ENCODE measurements around the gene B3GAT1. TPM values are rescaled to one million over a fixed set of nuclear protein-coding genes. Genes with fewer than 3 reads are reported as not detected.

The B3GAT1 gene
- total RNA-seq, 1 experiment from 2014 or later = 0.45 TPM

DNA sequence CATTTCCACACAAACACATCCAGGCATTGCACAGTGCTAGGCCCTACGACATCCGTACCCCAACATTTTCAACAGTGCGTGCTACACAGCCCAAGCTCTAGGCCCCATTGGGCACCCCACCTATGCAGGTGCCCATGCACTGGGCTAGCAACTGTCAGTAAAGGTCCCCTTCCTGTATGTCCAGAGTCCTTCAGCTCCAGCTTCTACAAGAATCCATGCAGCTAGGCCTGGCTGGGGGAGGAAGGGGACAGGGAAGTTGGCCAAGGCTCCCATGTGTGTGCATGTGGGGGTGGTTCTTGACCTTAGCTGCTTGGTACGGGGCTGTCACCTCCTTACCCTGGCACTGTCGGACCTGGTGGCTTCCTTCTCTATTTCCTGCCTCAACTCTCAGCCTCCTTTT is 1.3 kb downstream of the B3GAT1 start:
- DNase-seq (ENCODE audit: low read depth) = no peak

DNA sequence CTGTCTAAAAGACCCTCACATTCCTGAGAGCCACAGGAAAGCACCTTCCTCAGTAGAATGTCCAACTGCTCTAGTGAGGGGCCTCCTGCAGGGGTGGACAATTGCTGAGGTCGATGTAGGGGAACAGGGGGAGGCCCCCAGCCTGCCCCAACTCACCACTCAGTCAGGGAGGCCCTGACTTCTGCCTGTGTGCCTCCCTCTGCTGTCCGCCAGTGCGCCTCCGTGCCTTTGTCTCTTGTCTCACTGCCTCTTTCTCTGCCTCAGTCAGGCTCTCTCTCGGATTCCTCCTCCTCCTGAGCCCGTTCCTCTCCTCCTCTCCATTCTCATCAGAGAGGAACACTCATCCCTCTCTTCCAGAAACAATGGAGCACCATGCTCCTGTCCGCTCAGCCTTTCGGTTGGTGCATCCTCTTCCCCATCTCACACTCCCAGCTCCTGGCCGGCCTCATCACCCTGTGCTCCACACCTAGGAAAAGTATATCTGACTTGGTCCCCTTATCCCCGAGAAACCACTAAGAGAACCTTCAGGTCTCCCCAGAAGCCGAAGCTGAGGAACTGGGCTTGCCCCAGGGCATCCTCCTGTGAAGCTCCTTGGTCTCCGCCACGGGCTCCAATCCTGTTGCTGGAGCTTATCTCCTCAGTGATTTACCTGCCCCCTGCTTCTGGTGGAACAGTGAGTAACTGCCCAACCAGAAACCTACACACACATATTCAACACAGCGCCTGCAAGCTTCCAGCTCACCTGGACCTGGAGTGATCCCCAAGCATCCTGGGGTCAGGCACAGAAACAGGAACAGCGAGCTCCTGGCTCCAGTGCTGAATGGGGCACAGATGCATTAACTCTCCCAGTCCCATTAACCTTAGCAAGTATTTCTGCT is 2.3 kb downstream of the B3GAT1 start:
- DNase-seq (ENCODE audit: low read depth) = no peak

DNA sequence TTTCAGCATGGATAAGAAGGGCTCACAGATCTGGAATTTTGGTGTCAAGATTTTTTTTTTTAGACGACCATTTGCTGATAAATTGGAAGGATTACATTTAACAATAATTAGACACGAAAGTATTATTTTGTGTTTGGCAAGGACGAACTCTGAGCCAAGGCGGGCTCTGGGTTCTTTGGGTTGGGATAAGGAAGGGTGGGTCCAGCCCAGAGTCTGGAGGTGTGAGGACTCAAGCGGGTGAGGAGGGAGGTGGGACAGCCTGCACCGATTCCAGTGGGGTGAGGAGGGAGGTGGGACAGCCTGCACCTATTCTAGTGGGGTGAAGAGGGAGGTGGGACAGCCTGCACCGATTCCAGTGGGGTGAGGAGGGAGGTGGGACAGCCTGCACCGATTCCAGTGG is 4.1 kb downstream of the B3GAT1 start:
- no peak for DNase-seq (ENCODE audit: low read depth)

DNA sequence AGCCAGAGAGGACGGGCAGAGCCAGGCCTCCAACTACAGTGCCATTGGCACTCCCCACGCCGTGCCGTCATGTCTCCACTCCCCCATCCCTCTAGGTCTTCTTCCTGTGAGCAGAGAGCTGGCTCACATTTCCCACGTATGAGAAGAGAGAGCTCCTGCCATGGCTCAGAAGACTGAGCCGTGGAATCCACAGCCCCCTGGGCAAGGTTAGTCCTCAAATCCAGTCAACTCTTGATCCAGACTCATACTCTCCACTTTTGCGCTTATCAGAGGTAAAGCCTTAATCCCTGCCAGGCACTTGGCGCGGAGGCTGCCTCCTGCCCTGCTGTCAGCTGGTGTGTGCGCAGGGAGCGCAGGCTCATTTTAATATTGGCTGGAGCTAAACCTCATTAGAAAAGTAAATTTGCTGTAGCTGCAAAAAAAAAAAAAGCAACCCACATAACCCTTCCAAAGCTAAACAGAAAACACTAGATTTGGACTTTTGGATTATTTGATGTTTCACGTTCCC is 4.7 kb downstream of the B3GAT1 start:
- no peak for DNase-seq (ENCODE audit: low read depth)

DNA sequence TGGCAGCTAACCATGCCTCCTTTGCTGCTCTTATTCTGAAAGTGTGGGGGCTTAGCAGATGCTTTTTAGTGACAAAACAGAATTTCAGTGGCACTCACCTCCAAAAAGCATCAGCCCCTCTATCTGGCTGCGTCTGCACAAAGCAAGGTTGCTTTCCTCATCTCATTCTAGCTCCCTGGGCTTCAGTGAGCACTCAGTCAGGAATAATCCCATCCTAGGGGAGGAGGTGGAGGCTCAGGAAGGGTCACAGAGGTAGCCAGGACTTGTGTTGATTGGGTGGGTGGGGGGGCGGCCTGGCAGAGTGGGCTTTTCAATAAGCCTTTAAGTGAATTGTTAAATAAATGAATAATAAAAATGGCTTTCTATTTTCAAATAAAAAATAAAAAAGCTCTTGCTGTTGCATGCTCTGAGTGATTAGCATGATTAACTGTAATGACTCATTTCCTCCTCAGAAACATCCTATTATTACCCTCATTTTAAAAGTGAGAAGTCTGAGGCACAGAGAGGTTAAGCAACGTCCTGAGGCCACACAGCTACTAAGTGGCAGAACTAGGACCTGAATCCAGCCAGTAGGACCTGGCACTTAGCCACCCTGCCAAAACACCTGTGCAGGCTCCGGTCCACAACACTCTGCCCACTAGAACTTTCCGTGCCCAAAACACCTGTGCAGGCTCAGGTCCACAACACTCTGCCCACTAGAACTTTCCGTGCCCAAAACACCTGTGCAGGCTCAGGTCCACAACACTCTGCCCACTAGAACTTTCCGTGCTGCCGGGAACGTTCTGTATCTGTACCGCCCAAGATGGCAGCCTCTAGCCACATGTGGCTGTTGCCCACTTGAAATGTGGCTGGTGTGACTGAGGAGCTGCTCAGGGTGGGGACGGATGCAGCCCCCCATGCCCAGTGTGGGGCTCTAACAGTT is 5.5 kb downstream of the B3GAT1 start:
- peak; percentile 23 for DNase-seq (ENCODE audit: low read depth)

DNA sequence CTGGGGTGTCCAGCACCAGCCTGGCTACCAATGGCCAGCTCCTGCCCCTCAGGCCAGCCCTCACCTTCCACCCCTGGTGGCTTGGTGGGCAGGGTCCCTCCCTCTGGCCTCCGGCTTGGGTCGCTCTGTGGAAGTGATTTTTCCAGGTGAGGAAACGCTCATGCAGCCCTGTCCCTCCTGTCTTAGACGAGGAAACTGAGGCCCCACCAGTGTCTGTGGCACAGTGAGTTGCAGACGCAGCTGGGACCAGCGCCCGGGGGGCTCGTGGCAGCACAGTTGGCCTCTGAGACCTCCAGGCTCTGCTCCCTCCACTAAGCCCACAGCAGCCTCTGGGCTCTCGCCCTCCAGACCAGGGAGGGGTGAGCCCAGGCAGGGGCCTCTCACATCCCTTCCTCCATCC is 6.2 kb downstream of the B3GAT1 start:
- no peak for DNase-seq (ENCODE audit: low read depth)

DNA sequence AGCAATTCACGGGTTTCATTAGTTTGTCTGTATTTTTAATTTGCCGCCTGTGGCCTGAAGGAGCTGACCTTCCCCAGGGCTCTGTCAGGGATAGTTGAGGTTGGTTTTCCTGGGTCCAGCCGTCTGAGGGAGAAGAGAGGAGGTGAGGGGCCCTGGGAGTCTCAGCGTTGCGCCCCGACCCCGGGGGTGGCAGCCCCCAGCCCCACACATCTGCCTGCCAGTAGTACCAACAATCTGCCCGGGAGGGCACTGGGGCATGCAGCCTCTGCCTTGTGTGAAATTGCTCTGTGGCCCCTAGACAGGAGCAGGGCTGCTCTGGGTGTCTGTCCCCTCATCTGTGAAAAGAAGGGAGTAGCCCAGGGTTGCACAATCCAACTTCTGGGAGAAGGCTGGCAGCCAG is 6.6 kb downstream of the B3GAT1 start:
- DNase-seq (ENCODE audit: low read depth) = no peak

DNA sequence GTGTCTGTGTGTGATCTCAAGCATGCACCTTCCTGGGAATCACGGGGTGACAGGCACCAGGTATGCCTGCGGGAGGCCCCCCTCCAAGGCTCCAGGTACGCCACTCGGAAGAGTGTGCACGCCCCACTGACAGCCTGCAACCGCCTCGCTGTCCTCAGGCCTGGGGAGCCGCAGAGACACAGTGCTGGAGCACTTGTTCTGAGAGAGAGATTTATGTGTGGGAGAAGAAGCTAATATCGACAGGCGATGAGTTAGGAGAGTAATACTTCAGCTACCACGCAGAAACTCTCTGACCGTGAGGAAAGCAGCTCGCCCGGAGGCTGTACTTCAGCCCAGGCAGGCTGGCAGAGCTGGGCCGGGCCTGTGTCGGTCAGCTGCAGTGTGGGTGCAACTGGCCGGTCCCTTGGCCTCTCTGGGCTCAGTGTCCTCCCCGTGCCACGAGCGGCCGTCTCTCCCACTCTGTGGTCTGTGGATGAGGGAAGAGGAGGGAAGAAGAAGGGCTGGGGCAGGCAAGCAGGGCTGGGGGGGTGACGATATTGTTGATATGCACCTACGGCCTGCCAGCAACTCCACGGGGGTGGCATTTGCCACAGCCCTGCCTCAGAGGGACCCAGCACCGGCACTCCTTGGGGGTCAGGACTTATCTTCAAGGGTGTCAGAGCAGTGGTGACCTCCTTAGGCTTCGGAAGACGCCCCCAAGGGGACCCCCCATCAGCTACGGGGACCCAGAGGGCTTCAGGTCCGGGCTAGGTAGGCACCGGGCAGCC is 7.3 kb downstream of the B3GAT1 start:
- no peak for DNase-seq (ENCODE audit: low read depth)

DNA sequence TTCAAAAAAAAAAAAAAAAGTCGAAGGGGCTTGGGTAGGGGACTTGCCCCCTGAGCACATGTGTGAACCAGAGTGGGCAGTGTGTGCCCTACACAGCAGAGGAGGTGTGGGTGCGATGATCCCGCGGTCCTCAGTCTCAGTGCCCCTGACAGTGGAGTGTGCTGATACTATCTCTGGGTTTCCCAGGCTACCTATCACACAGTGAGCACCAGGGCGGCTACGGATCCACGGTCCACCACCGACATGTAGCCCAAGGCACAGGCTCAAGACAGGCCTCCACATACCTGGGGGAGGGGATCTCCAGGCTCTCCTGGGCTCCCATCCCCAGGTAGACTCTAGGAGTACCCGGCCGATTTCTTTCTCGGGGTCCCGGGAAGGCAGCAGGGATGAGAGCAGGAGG is 9.1 kb downstream of the B3GAT1 start:
- DNase-seq (ENCODE audit: low read depth) = no peak

DNA sequence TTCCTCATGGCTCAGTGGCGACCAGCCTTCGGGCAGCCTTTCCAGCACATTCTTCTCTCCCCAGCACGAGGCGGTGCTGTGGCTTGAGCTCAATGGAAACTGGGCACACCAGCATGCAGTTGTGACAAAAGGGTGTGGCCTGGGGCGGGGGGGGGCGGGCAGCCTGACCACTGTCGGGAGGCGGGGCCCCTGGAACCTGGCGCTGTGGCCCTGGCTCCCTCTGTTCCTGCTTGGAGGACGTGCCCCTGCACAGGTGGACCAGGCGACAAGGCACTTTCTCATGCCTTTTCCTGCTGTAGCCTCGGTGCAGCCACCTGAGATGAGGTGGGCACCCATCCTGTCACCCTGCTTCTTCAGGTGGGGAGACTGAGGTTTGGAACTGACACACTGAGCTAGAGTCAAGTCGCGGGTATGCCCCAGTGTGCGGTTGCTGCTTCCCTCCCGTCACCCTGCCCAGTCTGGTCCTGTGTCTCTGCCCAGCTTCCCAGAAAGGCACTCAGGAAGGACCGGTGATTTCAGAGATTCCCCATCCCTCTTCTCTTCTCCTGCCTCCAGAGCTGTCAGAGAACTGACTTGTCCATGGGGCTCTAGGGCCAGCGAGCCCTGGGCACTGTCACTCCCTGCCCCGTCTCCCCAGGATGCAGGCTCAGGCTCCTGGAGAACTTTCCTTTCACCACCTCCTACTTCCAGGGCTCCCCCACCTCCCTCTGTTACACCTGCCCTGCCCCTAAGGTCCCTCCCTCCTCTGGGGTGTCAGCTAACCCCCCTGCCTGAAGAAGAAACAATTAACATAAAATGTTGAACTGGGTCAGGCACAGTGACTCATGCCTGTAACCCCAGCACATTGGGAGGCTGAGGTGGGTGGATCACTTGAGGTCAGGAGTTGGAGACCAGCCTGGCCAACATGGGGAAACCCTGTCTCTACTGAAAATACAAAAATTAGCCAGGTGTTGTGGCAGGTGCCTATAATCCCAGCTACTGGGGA is 9.9 kb downstream of the B3GAT1 start:
- no peak for DNase-seq (ENCODE audit: low read depth)

DNA sequence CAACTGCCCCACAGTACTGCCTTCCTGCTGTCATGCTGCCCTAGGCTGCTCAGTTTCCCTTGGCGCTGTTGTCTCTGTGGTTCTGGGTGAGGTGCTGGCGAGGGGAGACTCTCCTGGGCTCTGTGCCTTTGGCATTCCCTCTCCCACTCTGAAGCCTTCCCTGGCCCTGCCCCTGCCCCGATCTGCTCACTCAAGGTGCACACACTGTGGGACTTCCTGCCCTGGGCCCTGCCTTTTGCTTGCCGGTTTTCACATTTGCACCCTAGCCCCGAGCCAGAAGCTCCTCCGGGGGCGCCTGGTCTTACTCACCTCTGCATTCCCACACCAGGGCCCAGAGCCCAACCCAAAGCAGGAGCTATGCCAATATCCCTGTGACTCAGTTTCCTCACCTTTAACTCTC is 12.0 kb downstream of the B3GAT1 start:
- no peak for DNase-seq (ENCODE audit: low read depth)

DNA sequence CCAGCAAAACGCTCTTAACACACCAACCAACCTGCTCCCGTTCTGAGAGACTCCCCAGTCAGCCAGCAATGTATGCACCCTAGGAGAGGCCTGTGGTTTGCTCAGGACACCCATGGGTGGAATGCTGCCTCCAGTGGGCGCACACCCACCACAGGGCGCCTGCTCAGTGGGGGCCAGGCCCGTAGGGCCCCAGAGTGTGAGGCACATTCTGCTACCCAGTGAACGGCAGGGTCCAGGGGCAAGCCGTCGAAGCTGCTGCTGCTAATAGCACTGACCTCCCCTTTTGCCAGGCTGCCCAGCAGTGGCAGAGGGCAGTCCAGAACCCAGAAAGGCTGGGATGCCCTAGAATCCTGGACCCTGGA is 12.8 kb downstream of the B3GAT1 start:
- DNase-seq (ENCODE audit: low read depth) = no peak

DNA sequence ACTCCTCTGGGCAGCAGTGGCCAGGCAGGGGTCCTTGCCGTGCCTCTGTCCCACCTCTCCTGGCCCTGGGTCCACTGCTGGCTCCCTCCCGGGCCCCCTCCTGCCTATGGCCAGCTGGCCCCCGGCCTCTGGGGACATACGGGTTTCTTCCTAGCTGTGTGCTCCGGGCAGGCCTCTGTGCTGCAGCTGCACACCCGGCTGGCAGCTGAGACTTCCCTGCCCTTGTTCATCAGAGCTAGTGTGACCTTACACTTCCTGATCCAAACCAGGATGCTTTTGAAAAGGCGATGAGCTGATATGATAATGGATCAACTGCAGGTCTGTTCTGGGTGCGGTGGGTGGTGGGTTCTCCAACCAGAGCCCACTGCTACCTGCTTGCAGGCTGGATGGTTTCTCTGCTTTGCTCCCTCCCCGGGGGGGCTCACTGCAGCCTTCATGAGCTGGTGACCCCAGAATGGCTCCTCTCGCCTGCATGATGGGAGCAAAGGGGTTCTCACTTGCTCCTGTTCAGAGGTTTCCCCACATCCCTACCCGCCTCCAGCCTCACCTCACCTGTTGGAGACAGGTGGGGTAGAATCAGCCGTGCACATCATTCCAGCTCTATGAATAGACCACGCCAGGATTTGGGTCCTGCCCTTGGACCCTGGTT is 13.3 kb downstream of the B3GAT1 start:
- DNase-seq (ENCODE audit: low read depth) = no peak

DNA sequence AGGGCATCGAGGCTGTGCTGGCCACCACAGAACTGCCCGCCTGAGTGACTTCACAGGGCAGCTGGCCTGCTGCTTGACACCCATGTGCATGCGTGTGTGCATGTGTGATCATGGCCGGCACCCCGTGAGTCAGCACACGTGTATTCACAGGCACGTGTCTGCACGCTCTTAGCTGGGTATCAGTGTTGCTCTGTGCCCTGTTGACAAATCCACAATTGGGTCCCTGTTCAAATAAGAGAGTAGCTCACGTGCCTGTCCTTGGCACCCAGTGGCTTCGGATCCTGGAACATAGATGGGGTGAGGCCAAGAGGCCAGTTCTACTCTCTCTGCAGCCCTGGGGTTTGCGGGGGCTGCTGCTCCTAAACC is 14.0 kb downstream of the B3GAT1 start:
- DNase-seq (ENCODE audit: low read depth) = peak; percentile 23

DNA sequence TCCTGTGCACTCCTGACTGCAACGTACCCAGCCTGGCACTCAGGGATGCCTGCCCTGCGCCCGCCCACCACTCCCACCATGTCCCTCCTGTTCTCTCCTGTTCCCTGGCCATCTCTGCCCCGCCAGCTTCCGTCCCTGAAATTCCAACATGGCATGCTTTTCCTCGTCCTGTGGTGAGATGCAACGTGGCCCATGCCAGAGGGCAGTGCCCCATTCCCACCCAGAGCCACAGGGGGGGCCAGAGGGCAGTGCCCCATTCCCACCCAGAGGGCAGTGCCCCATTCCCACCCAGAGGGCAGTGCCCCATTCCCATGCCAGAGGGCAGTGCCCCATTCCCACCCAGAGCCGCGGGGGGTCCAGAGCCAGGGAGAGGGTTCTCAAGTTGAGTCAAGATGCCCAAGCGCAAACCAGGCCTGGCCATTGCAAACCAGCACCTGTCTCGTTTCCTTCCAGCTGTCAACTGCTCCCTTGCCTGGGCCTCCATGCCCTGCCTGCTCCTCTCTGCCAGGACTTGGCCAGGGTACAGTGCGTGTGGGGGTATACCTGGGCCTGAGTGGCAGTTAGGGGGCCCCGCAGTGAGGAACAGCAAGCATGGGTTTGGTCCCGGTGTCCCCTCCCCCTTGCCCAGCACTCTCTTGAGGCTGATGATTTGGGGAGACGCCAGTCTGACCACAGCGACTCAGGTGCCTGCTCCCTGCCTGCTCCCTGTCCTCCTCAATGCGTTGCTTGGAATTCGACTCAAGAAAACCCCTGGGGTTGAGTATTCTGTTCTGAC is 14.6 kb downstream of the B3GAT1 start:
- no peak for DNase-seq (ENCODE audit: low read depth)

DNA sequence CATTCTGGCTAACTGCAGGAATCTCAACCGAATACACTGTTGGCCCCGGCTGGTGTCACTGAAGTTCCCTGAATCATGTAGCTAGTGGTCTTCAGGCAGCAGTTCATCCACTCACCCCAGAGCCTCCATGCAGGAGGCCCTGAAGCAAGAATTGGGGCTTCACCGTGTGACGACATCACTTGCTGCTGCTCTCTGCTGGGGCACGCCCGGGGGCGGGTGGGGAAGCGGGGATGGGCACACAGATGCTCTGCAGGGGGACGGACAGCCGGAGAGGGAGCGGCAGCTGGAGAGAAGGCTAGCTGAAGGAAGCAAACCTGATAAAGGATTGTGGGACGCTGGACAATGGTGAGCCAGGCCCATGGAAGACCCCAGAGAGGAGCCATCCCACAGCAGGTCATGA is 17.0 kb downstream of the B3GAT1 start:
- DNase-seq (ENCODE audit: low read depth) = no peak

DNA sequence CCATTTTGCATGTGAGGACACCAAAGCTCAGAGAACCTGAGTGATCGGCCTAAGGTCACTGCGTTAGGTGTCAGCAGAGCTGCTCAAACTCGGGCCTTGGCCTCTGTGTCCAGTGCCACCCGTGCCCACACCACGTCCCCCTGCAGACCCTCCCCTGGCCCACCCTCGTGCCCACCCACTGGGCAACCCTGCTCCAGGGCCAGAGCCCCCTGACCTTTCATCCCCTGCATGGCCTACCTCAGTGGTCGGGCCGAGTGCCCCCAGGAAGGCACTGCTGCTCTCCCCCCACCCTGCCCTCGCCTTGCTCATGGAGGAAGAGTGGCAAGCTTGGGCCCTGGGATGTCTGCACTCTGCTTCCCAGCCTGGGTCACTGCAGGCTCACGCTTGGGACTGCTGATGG is 17.7 kb downstream of the B3GAT1 start:
- no peak for DNase-seq (ENCODE audit: low read depth)

DNA sequence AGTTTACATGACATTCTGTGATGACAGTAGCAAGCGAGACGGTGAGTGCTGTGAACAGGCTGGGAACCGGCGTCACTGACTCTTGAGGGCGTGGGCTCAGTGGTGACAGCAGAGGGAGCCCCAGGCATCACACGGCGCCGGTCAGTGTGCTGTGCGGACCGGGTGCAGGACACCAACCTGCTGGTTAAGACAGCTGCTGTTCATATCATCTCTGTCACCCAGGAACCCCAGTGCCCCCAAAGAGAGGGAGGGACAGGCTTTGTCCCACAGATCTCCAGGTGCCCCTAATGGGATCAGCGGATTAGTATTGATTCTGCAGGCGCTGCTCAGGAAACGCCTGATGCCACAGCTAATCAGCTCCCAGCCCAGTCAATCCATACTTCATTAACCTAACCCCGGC is 18.4 kb downstream of the B3GAT1 start:
- DNase-seq (ENCODE audit: low read depth) = no peak

Data from HT1080 (cell line).